HG02870 (cell line): ENCODE data around the gene ERBIN.
"Not testable (repeated sequence)": the region's sequence is repeated elsewhere in the genome, so short reads cannot be mapped to it uniquely, and the experiment has no call there.

ENCODE experiments used
- ATAC-seq: cut with Tn5 transposase; IDR thresholded peaks from one replicate; pipeline ENCODE4 v1.9.1; 2021; ENCODE audit warnings: mild to moderate bottlenecking, moderate library complexity; ENCODE audit not compliant: unreplicated experiment

ERBIN gene

DNA sequence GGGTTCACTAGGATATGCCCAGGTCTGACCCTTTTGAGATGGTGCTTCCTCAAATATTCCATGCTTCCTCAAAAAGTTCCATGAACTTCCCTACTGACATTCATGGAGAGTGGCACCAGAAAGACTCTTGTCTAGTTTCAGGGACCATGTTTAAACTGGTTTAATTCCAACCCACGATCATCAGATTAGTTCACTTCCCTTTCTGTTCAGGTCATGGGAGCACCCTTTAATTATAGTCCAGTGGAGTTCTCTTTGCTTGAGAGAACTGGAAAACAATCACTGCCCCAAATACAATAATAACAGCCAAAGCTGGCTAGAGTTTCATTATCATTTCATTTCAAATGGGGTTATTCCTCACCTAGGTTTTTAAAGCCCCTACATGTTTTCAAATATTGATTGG lies 9.7 kb upstream of the ERBIN start:
- ATAC-seq = no peak

DNA sequence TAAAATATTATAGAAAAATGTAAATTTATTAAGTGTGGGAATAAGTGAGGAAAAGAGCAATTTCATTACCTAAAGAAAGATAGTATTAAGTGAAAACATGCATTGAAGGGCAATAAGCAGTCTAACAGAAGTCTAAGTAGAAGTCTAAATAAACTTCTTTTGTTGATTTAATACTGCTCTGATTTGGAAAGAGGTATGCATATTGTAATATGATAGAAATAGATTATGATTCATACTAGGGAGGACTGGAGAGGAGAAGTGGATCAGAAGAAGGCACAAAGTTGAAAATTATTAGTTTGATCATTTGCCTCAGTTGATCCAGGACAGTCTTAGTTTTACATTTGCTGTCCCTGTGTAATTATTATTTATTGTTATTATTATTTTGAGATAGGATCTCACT lies 6.6 kb upstream of the ERBIN start:
- ATAC-seq = no peak

GRCh38 chr5:65923339-65923738 lies 3.0 kb upstream of the ERBIN start:
- no peak for ATAC-seq

DNA sequence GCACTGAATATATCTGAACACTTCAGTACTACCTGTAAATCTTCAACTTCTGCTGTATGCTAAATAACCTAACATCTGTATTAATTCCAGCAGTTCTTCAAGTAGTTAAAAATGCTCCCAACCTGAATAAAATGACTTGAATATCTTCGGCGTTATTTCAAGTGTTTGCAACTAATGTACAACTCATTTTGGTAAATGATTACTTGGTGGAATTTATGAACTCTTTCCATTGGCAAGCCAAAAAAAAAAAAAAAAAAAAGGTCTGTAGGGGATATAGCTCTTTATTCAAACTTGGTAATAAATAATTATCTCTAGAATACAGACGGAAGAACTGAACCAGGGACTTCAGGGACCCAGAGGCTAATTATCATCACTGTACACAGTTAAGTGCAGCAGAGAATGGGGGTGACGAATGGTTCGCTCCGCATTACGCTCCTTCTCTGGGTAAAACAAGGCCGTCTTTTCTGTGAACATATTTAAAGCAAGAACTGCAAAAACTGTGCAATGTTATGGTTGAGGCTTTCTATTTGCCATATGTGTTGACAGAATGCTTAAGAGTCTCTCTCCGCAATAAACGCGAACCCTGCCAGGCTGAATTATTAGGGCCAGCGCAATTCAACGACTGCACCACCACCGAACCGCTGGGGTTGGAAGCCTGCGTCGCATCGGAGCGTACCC lies 1.9 kb upstream of the ERBIN start:
- ATAC-seq = no peak

DNA sequence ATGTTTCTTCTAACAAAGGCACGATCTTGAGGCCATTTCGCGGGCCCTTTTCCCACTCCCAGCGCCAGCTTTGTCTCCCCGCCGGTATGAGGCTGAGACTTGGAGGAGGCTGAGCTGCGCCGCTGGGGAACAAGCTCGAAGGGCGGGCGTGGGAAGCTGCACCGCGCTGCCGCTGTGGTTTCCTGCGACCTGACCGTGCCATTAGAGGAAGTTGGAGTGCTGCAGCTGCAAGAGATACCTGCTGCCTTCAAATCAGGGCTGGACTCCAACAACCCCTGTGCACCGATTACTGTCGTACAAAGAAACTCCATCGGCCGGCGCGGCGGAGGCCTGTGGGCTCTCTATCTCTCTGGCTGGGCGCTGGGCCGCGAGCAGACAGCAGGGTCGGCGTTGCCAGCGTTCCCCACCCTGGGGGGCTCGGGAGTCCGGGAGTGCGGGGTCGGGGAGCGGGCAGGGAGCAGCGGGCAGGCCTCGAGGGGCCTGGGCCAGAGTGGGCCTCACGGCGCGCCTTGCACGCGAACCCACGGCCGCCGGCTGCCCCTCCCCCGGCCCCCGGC lies 1.3 kb upstream of the ERBIN start:
- peak; percentile 62 for ATAC-seq

DNA sequence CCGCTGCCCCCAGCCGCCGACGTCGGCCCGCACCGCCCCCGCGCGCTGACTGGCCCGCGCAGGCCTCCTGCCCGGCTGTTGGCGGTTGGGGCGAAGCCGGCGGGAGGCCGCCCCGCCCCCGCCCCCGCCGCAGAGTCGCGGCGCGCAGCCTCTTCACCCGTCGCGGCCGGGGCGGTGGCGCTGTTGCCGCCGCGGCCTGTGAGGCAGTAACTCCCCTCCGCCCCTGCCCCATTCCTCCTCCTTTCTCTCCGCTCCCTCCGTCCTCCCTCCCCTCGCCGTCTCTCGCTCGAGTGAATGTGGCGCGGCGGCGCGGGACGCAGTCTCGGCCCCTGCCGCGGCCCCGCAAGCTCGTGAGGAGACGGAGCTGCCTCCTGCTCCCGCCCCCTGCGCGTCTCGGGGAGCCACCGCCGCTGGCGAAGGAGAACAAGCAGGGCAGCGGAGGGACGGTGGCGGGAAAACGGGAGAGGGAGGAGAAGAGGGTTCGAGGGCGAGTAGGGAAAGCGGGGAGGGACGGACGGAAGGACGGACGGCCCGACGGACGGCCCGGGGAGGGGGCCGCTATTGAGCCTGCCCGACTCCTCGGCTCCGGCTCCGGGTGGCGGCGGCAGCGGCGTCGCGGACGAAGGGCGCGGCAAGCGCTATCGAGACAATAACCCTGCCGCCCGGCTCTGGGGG lies 637 bp upstream of the ERBIN start:
- ATAC-seq = peak; percentile 62

- ATAC-seq = no peak
Measured at GRCh38 chr5:65926893-65927292, 518 bp downstream of the ERBIN start.

GRCh38 chr5:65927503-65928321 lies 1.3 kb downstream of the ERBIN start:
- no peak for ATAC-seq

GRCh38 chr5:65928322-65928752 lies 2.0 kb downstream of the ERBIN start:
- no peak for ATAC-seq

DNA sequence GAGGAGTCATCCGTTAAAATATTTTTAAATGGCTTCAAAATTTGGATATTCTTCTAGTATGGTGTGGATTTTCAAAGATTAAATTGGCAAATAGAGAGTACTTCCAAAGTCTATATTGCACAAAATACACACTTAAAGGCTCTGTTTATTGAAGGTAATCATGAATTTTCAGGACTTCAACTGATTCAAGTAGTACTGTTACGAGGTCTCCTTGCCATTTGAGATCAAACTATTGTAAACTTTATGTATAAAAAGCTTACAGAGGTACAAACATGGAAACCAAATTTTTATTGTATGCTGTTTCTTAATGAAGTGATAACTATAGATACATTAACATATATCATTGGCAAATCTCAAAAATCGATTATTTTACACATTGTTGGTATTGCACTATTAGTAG lies 2.5 kb downstream of the ERBIN start:
- ATAC-seq = no peak

DNA sequence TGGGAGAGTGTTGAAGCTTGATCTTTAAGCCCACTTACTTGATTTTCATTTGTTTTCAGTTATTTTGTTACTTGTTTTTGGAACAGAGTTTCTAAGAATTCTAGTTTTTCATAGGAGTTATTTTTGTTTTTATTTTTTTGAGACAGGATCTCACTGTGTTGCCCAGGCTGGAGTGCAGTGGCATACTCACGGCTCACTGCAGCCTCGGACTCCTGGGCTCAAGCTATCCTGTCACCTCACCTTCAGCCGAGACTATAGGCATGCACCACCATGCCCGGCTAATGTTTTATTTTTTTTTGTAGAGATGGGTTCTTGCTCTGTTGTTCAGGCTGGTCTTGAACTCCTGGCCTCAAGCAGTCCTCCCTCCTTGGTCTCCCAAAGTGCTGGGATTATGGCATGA lies 6.3 kb downstream of the ERBIN start:
- ATAC-seq = no peak

DNA sequence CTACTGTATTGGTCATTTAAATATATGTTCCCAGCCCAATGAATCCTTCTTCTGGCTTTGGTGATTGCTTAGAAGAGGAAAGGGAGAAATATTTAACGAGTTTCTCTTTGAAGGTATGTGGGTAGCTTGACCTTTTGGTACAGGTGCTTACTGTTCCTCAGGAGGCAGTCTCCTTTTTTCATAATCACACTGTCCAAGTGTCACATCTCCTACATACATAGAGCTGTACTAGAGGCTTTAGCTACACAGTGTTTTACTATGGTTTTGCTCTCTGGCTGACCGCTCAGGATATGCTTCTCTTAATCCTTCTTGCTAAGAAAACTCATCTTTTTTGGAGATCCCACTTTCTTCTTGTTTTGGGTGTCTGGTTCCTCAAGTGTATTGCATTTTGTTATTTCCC lies 6.9 kb downstream of the ERBIN start:
- ATAC-seq = no peak

- ATAC-seq = peak; percentile 73
Measured at GRCh38 chr5:65938256-65938655, 11.9 kb downstream of the ERBIN start.

DNA sequence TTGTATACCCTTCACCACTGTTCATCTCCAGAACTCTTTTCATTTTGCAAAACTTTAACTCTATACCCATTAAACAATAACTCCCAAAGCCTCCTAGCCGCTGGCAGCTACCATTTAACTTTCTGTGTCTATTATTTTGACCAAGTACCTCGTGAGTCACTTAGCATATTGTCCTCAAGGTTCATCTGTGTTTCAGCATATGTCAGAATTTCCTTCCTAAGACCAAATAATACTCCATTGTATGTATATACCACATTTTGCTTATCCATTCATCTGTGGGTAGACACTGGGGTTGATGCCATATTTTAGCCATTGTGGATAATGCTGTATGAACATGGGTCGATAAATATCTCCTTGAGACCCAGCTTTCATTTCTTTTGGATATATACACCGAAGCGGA lies 17.4 kb downstream of the ERBIN start:
- ATAC-seq = no peak

DNA sequence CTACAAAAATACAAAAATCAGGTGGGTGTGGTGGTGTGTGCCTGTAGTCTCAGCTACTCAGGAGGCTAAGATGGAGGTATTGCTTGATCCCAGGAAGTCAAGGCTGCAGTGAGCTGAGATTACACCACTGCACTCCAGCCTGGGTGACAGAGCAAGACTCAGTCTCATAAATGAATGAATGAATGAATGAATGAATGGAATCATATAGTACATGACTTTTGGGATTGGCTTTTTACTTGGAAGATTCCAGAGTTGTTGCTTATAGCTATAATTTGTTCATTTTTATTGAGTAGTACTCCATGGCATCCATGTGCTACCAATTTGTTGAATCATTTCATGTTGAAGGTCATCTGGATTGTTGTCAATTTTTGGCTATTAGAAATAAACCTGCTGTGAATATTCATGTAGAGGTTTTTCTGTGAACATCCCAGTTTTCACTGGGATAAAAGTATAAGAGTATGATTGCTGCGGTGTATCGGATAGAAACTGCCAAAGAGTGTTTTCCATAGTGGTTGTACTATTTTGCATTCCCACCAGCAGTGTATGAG lies 19.9 kb downstream of the ERBIN start:
- ATAC-seq = no peak

DNA sequence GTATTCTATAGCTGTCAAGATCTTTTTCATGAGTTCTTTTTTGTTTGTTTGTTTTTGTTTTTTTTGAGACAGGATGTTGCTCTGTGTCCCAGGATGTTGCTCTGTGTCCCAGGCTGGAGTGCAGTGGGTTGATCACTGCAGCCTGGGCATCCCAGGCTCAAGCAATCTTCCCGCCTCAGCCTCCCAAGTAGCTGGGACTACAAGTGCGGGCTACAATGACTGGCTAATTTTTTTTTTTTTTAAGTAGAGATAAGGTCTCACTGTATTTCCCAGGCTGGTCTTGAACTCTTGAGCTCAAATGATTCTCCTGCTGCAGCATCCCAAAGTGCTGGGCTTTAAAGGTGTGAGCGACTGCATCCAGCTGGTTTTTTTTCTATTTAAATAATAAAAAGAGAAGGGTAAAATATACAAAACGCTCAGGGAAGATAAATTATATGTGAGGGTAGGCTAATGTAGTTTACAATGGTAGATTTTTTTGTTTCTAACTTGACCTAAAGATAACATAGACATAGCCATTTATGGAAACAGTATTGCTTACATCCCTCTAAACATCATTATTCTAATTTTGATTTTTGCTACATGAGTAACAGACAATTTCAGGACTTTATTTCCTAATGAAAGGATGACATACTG lies 21.9 kb downstream of the ERBIN start:
- no peak for ATAC-seq

DNA sequence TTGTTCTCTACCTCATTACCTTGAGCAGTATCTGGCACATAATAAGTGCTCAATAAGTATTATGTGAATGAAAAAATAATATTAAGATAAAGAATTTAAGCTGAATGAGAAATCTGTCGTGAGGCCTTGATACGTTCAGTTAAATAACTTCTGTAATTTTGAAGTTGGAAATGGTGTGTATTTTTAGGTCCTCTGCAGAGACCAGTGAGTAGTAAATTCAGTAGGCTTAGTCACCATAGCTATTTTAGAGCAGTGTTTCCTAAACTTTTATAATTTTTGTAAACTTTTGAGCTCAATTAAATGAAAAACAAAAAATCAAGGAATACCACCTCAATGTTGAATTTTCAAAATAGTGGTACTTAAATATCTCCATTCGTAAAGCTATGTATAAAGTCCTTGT lies 25.0 kb downstream of the ERBIN start:
- ATAC-seq = no peak

- ATAC-seq = no peak
Measured at GRCh38 chr5:65952259-65952658, 25.9 kb downstream of the ERBIN start.

GRCh38 chr5:65954200-65954599 lies 27.8 kb downstream of the ERBIN start:
- ATAC-seq = no peak

DNA sequence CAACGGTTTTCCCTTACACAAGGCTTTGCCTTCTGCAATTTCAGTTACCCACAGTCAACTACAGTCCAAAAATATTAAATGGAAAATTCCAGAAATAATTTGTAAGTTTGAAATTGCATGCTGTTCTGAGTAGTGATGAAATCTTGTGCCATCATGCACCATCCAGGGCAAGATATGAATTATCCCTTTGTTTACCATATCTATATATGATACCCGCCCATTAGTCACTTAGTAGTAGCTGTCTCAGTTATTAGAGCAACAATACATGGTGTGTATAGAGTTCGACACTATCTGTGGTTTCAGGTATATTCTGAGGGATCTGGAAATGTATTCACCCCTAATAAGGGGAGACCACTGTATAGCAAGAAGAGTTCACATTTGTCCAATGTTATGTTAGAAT lies 29.4 kb downstream of the ERBIN start:
- no peak for ATAC-seq

- ATAC-seq = not testable (repeated sequence)
Measured at GRCh38 chr5:65957703-65958102, 31.3 kb downstream of the ERBIN start.
